T1000 (cell line): ENCODE results near the gene ZDHHC19.
"Not testable (repeated sequence)": the region's sequence is repeated elsewhere in the genome, so short reads cannot be mapped to it uniquely, and the experiment has no call there.

ENCODE experiments used
- DNase-seq: peaks from one replicate; lab custom pipeline; 2025; ENCODE audit warnings: mixed read lengths; lab: John Stamatoyannopoulos, UW

ZDHHC19 gene

GRCh38 chr3:196178993-196179379 is 32.2 kb downstream of the ZDHHC19 start:
- no peak for DNase-seq

DNA sequence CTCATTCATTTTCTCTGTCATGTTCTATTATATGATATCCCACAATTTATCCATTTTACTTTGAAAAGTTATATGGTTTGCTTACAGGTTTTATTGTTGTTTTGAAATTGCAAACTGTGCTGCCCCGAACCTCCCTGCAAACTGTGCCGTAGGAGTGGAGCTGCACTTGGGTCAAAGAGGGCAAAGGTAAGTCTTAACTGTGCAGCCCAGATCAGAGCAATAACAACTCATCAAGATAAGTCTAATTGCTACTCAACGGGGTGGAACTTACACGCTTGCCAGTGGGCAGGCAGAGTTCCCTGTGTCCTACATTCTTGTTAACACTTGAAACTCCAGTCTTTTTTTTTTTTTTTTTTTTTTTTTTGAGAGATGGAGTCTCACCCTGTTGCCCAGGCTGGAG is 33.2 kb downstream of the ZDHHC19 start:
- DNase-seq, result no peak

- DNase-seq, result no peak
These were observed 33.6 kb downstream of the ZDHHC19 start for GRCh38 chr3:196177567-196177966.

- DNase-seq, result no peak
These were observed 35.5 kb downstream of the ZDHHC19 start for GRCh38 chr3:196175722-196176121.

- DNase-seq, result no peak
These were observed 36.0 kb downstream of the ZDHHC19 start for GRCh38 chr3:196175116-196175625.

- DNase-seq, result no peak
These were observed 36.5 kb downstream of the ZDHHC19 start for GRCh38 chr3:196174652-196175051.

DNA sequence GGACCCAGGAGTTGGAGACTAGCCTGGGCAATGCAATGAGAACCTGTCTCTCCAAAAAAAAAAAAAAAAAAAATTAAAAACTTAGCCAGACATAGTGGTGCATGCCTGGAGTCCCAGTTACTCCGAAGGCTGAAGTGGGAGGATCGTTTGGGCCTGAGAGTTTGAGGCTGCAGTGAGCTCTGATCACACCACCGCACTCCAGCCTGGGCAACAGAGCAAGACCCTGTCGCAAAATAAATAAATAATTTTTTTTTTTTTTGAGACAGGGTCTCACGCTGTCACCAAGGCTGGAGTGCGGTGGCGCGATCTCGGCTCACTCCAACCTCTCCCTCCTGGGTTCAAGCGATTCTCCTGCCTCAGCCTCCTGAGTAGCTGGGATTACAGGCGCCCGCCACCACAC is 40.9 kb downstream of the ZDHHC19 start:
- DNase-seq, result not testable (repeated sequence)

DNA sequence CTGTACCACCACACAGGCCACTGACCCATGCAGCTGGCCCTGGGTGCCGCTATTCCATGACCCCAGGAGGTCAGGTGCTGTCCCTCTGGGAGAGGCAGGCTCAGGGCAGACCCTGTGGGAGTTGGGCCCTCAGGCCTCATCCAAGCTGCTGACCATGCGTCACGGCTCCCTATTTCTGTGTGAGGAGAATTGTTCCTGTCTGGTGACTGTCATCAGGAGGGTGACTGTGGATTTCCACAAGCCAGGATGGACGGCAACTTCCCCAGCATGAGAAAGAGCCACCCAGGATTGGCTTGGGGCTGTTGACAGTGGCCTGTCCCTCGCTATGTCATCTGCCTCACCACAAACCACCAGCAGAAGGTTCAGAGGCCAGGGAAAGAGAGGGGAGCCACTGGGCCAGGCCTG is 41.4 kb downstream of the ZDHHC19 start:
- no peak for DNase-seq

DNA sequence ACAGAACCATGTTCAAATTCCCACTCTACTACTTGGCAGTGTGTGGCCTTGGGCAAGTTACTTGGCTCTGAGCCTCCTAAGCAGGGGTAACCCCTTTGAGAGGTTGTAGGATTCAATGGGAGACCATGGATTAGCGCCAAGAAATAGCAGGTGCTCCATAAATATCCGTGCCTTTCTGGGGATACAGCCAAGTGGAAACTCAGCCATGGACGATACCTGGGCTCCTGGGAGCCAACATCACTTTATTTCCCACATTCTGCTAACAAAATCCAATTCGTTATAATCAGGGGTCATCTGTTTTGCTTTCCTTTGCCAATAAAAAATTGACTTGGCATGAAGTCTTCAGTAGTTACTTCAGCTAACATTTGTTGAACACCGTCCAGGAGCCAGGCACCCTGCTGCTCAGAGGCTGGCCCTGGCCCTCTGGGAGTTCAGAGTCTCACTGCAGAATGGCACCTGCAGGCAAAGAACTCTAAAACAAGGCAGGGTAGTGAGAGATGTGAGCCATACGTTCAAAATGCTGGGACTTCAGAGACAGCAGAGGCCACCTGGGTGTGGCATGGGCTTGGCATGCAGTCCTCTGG is 42.3 kb downstream of the ZDHHC19 start:
- DNase-seq, result no peak

DNA sequence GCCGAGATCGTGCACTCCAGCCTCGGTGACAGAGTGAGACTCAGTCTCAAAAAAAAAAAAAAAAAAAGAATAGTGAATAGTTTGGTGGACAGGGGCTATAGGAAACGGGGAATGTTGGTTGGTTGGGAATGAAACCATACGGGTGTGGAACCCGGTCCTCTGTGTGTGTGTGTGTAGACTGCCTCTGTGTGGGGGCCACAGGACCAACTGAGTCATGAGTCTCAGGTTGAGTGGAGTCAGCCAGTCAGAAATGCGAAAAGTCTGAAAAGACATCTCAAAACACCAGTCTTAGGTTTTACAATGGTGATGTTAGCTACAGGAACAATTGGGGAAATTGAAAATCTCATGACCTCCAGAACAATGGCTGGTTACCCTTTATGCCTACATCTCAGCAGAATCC is 44.5 kb downstream of the ZDHHC19 start:
- no peak for DNase-seq

DNA sequence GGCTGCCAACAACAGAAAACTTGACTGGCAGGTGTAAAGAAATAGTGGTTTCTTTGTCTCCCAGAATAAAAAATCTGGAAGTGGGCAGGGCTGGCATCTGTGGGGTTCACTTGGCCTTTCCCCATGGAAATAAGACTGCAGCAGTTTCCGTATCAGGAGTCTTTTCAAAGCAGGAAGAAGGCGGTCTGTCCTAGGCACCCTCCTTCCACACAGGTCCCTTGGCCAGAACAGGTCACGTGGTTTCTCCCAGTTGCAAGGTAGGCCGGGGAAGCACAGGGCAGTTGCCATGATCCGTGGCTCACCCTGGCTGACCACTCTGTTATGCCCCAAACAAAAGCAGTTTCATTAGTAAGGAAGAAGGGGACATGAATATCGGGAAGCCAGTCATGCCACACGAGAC is 45.4 kb downstream of the ZDHHC19 start:
- no peak for DNase-seq

DNA sequence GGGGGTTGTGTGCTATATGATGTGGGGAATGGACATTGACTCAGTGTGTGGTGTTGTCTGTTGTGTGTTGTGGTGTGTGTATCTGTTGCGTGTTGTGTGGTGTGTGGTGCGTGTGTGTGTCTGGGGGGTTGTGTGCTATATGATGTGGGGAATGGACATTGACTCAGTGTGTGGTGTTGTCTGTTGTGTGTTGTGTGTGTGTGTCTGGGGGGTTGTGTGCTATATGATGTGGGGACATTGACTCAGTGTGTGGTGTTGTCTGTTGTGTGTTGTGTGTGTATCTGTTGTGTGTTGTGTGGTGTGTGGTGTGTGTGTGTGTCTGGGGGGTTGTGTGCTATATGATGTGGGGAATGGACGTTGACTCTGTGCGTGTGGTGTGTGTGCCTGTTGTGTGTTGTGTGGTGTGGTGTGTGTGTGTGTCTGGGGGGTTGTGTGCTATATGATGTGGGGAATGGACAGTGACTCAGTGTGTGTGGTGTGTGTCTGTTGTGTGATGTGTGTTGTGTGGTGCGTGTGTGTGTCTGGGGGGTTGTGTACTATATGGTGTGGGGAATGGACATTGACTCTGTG is 46.1 kb downstream of the ZDHHC19 start:
- not testable (repeated sequence) for DNase-seq

GRCh38 chr3:196164576-196164975 is 46.6 kb downstream of the ZDHHC19 start:
- no peak for DNase-seq

- DNase-seq, result no peak
These were observed 47.3 kb downstream of the ZDHHC19 start for GRCh38 chr3:196163666-196164493.

- DNase-seq, result no peak
These were observed 48.0 kb downstream of the ZDHHC19 start for GRCh38 chr3:196163212-196163611.

- DNase-seq, result no peak
These were observed 48.5 kb downstream of the ZDHHC19 start for GRCh38 chr3:196162679-196163078.

GRCh38 chr3:196159952-196160804 is 51.0 kb downstream of the ZDHHC19 start:
- DNase-seq, result no peak

DNA sequence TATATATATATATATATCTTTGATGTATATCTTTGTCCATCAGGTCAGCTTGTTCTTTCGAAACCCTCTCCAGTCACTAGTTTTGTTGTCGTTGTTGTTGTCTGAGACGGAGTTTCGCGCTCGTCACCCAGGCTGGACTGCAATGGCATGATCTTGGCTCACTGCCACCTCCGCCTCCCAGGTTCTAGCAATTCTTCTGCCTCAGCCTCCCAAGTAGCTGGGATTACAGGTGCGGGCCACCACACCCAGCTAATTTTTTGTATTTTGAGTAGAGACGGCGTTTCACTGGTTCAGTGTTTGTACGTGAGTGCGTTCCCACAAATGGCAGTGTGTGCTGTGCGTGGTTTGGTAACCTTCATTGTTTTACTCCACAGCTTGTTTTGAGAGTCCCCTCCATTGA is 51.7 kb downstream of the ZDHHC19 start:
- DNase-seq, result no peak

DNA sequence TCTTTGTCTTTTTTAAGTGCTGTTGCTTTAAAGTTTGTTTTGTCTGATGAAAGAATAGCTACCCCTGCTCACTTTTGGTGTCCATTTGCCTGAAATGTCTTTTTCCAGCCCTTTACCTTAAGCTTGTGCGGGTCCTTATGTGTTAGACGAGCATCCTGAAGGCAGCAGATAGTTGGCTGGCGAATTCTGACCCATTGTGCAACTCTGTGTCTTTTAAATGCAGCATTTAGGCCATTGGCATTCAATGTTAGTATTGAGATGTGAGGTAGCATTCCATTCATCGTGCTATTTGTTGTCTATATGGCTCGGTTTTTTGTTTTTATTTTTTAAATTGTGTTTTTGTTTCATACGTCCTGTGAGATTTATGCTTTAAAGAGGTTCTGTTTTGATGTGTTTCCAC is 55.0 kb downstream of the ZDHHC19 start:
- DNase-seq, result no peak

DNA sequence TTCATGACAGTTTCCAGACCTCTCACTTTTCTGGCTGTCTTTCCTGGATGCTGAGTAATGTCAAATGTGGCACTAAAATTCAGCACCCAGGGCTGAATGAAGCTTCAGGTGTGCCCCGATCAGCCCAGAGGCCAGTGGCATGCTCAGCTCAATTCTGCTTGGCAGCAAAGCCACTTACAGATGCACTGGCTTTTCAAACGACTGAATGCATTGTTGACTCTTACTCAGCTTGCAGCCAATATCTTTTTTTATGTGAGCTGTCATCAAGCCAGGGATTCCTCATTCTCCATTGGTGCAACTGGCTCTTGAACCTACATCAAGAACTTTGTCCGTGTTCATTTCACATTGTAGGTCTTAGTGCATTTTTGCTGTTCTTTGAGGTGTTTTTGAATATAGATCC is 60.7 kb downstream of the ZDHHC19 start:
- no peak for DNase-seq

- no peak for DNase-seq
These were observed 61.3 kb downstream of the ZDHHC19 start for GRCh38 chr3:196149831-196150301.

- DNase-seq, result no peak
These were observed 61.8 kb downstream of the ZDHHC19 start for GRCh38 chr3:196149375-196149774.
